ENCODE data around the gene XPR1.

XPR1 gene

GRCh38 chr1:180734366-180734765 is 102.5 kb downstream of the XPR1 start:
- no peak for DNase-seq
- H3K27me3 ChIP-seq (replicated peaks), result no peaks in the 10 kb centered on the region
- H3K4me3 ChIP-seq (ENCODE audit: low read depth, low read length), result no peak overlapping the region
- H3K36me3 ChIP-seq (replicated peaks), result no peaks in the 10 kb centered on the region
- in situ Hi-C loops (cut with HindIII; ENCODE audit: low pct_ligation_motif_present, low sequenced_read_pairs), result no loop called here
- TF ChIP-seq, protein P1, sequence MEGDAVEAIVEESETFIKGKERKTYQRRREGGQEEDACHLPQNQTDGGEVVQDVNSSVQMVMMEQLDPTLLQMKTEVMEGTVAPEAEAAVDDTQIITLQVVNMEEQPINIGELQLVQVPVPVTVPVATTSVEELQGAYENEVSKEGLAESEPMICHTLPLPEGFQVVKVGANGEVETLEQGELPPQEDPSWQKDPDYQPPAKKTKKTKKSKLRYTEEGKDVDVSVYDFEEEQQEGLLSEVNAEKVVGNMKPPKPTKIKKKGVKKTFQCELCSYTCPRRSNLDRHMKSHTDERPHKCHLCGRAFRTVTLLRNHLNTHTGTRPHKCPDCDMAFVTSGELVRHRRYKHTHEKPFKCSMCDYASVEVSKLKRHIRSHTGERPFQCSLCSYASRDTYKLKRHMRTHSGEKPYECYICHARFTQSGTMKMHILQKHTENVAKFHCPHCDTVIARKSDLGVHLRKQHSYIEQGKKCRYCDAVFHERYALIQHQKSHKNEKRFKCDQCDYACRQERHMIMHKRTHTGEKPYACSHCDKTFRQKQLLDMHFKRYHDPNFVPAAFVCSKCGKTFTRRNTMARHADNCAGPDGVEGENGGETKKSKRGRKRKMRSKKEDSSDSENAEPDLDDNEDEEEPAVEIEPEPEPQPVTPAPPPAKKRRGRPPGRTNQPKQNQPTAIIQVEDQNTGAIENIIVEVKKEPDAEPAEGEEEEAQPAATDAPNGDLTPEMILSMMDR (IDR thresholded peaks at IDR 0.05; ENCODE audit: low read depth, low read length, missing control alignments), result no peak
- no peak overlapping the region for H3K27ac ChIP-seq

DNA sequence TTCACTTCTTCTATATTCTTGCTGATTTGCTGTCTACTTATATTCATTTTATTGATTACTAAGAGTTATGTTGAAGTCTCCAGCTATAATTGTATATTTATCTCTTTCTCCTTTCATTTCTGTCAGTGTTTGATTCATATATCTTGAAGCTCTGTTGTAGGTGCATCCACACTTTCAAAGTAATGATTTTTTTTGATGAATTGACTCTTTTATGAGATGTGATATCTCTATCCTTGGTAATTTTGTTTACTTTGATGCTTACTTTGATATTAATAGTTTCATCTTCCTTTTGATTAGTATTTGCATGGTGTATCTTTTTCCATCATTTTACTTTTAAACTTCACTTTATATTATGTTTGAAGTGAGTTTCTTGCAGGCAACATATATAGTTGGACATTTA is 110.8 kb downstream of the XPR1 start:
- no peaks in the 10 kb centered on the region for H3K27me3 ChIP-seq (replicated peaks)
- TF ChIP-seq, protein P1 (IDR thresholded peaks at IDR 0.05; ENCODE audit: low read depth, low read length, missing control alignments), result no peak
- no peak overlapping the region for H3K4me3 ChIP-seq (ENCODE audit: low read depth, low read length)
- H3K36me3 ChIP-seq (replicated peaks), result no peaks in the 10 kb centered on the region
- H3K27ac ChIP-seq, result no peak overlapping the region
- no peak for DNase-seq
- in situ Hi-C loops (cut with HindIII; ENCODE audit: low pct_ligation_motif_present, low sequenced_read_pairs), result no loop called here

DNA sequence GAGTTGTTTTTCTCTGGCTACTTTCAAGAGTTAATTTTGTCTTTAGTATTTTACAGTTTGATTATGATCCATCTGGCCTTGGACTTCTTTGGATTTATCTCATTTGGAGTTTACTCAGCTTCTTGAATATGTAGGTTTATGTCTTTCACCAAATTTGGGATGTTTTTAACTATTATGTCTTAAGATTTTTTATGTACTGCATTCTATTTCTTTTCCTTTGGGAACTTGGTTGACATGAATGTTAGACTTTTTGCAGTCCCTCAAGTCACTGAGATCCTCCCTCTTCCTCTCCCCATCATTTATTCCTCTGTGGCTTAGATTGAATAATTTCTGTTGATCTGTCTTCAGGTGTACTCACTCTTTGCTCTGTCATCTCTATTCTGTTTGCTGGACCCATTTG is 112.0 kb downstream of the XPR1 start:
- no peak for DNase-seq
- TF ChIP-seq, protein P1 (IDR thresholded peaks at IDR 0.05; ENCODE audit: low read depth, low read length, missing control alignments), result no peak
- H3K36me3 ChIP-seq (replicated peaks), result no peaks in the 10 kb centered on the region
- H3K27ac ChIP-seq, result no peak overlapping the region
- no peaks in the 10 kb centered on the region for H3K27me3 ChIP-seq (replicated peaks)
- no peak overlapping the region for H3K4me3 ChIP-seq (ENCODE audit: low read depth, low read length)
- in situ Hi-C loops (cut with HindIII; ENCODE audit: low pct_ligation_motif_present, low sequenced_read_pairs), result no loop called here

GRCh38 chr1:180745098-180745497 is 113.3 kb downstream of the XPR1 start:
- Histone ChIP-seq H3K4me3 (ENCODE audit: low read depth, low read length) (no peak overlapping the region), H3K27ac (no peak overlapping the region), H3K27me3 (replicated peaks) (no peaks in the 10 kb centered on the region), H3K36me3 (replicated peaks) (no peaks in the 10 kb centered on the region)
- in situ Hi-C loops (cut with HindIII; ENCODE audit: low pct_ligation_motif_present, low sequenced_read_pairs), result no loop called here
- TF ChIP-seq, protein P1 (IDR thresholded peaks at IDR 0.05; ENCODE audit: low read depth, low read length, missing control alignments), result no peak
- no peak for DNase-seq

DNA sequence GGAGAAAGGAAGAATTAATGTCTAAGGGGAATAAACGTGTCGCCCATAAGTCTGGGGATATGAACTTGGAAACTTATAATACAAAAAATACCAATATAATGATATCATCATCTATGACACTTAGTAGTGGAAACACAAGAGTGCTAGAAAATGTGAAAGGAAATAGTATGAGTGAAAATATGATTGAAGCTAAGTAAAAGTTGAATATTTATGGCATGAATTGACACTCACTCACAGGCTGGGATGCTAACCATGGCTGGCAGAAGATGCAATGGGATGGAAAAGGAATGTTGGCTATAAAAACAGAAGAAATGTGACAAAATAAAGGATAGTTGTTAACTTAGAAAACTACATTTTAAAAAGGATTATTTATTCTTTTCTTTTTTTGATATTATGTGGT is 120.1 kb downstream of the XPR1 start:
- Histone ChIP-seq H3K4me3 (ENCODE audit: low read depth, low read length) (no peak overlapping the region), H3K36me3 (replicated peaks) (no peaks in the 10 kb centered on the region), H3K27me3 (replicated peaks) (no peaks in the 10 kb centered on the region), H3K27ac (no peak overlapping the region)
- TF ChIP-seq, protein P1 (IDR thresholded peaks at IDR 0.05; ENCODE audit: low read depth, low read length, missing control alignments), result no peak
- no peak for DNase-seq
- in situ Hi-C loops (cut with HindIII; ENCODE audit: low pct_ligation_motif_present, low sequenced_read_pairs), result no loop called here

DNA sequence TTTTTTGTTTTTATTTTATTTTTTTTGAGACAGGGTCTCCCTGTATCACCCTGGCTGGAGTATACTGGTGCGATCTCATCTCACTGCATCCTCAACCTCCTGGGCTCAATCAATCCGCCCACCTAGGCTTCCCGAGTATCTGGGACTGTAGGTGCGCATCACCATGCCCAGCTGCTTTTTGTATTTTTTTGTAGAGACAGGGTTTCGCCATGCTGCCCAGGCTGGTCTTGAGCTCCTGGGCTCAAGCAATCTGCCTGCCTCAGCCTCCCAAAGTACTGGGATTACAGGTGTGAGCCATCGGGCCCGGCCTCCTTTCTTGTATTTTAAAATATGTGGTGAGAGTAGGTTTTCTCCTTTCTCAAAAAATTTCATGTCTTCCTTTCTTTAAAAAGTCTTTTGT is 122.6 kb downstream of the XPR1 start:
- Histone ChIP-seq H3K27me3 (replicated peaks) (no peaks in the 10 kb centered on the region), H3K36me3 (replicated peaks) (no peaks in the 10 kb centered on the region), H3K4me3 (ENCODE audit: low read depth, low read length) (no peak overlapping the region), H3K27ac (no peak overlapping the region)
- in situ Hi-C loops (cut with HindIII; ENCODE audit: low pct_ligation_motif_present, low sequenced_read_pairs), result no loop called here
- TF ChIP-seq, protein P1 (IDR thresholded peaks at IDR 0.05; ENCODE audit: low read depth, low read length, missing control alignments), result no peak
- DNase-seq, result no peak
